Activated B cell treated with CpG ODN at 0.5 μM for 24 hours (primary cell): ENCODE measurements around the gene SEPHS1. TPM values are rescaled to one million over a fixed set of nuclear protein-coding genes. Genes with fewer than 3 reads are reported as not detected.

Experiments
- ATAC-seq: fragments of 200-7000 bp; cut with Tn5 transposase; one replicate; pipeline ENCODE4 v1.10.0; 2021; ENCODE audit warnings: low read depth, mild to moderate bottlenecking, moderate library complexity
- CTCF ChIA-PET: fragments of 350-600 bp; sonication (Branson Sonifier 250); formaldehyde crosslinking; loops from one replicate; lab custom pipeline; 2021; ENCODE audit warnings: antibody characterized with exemption; lab: Charles Lee
- POLR2A ChIA-PET: fragments of 350-600 bp; sonication (Branson Sonifier 250); formaldehyde crosslinking; loops from one replicate; lab custom pipeline; 2021; ENCODE audit warnings: antibody characterized with exemption; lab: Charles Lee
- DNase-seq: peaks from one replicate; pipeline ENCODE4 v3.0.0; 2022
- H3K27ac Mint-ChIP-seq: one replicate; pipeline ENCODE4 v1.8.0; 2020; ENCODE audit warnings: mixed read lengths
- H3K27me3 Mint-ChIP-seq: one replicate; pipeline ENCODE4 v1.8.0; 2021; ENCODE audit warnings: mixed read lengths
- H3K36me3 Mint-ChIP-seq: one replicate; pipeline ENCODE4 v1.8.0; 2021; ENCODE audit warnings: low read depth, mixed read lengths
- H3K4me1 Mint-ChIP-seq: one replicate; pipeline ENCODE4 v1.8.0; 2021; ENCODE audit warnings: mixed read lengths
- H3K4me3 Mint-ChIP-seq: one replicate; pipeline ENCODE4 v1.8.0; 2020; ENCODE audit warnings: mild to moderate bottlenecking, mixed read lengths
- H3K9me3 Mint-ChIP-seq: one replicate; pipeline ENCODE4 v1.8.0; 2020; ENCODE audit warnings: mixed read lengths
- CTCF ChIP-seq: fragments of 200-600 bp; IDR thresholded peaks from one replicate; pipeline ENCODE4 v1.8.0; 2022; ENCODE audit warnings: antibody characterized with exemption, mild to moderate bottlenecking
- intact Hi-C: fragments of 100-400 bp; cut with micrococcal nuclease; formaldehyde crosslinking; loops from one replicate; pipeline ENCODE4 v1.15.1; 2024
- total RNA-seq: library from RNA; stranded (reverse); gene quantifications from 2 replicates; pipeline ENCODE4 v1.2.3, GENCODE V29; 2022

SEPHS1 gene
- total RNA-seq, 1 donor from 2014 or later: 36.7 TPM

GRCh38 chr10:13311177-13311575 lies 36.9 kb downstream of the SEPHS1 start:
- Mint-ChIP-seq H3K27ac (no peak overlapping the region), H3K9me3 (no peaks in the 10 kb centered on the region), H3K4me3 (no peak overlapping the region), H3K27me3 (no peaks in the 10 kb centered on the region), H3K4me1 (no peaks in the 10 kb centered on the region), H3K36me3 (no peaks in the 10 kb centered on the region)
- no peak for TF ChIP-seq CTCF
- CTCF ChIA-PET: no interaction called here
- DNase-seq (no peak), ATAC-seq (no peak)
- POLR2A ChIA-PET: no interaction called here
- intact Hi-C loops: no loop called here

- CTCF ChIA-PET: no interaction called here
- Mint-ChIP-seq H3K27me3 (no peaks in the 10 kb centered on the region), H3K27ac (no peak overlapping the region), H3K4me3 (no peak overlapping the region), H3K36me3 (no peaks in the 10 kb centered on the region), H3K4me1 (no peaks in the 10 kb centered on the region), H3K9me3 (no peaks in the 10 kb centered on the region)
- POLR2A ChIA-PET: no interaction called here
- intact Hi-C loops: no loop called here
- ATAC-seq (no peak), DNase-seq (no peak)
- TF ChIP-seq CTCF: no peak
Measured at GRCh38 chr10:13310518-13311176, 37.4 kb downstream of the SEPHS1 start.

DNA sequence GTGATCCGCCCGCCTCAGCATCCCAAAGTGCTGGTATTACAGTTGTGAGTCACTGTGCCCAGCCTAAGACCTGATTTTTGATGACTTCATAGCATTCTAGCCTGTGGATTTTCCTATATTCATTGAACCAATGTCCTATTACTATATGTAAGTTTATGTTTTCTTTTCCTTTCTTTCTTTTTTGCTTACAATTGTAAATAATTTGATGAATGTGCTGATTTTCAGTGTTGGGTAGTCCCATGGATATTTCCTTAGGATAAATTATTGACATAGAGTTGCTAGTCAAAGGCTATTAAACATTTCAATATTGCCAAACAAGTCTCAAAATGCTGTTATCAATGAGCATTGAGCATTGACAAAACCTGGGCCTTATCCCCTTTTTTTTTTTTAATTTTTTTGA lies 38.3 kb downstream of the SEPHS1 start:
- Mint-ChIP-seq H3K4me1 (no peaks in the 10 kb centered on the region), H3K27me3 (no peaks in the 10 kb centered on the region), H3K4me3 (no peak overlapping the region), H3K36me3 (no peaks in the 10 kb centered on the region), H3K9me3 (no peaks in the 10 kb centered on the region), H3K27ac (no peak overlapping the region)
- DNase-seq (no peak), ATAC-seq (no peak)
- intact Hi-C loops: no loop called here
- ChIA-PET POLR2A (no interaction called here), CTCF (no interaction called here)
- no peak for TF ChIP-seq CTCF

DNA sequence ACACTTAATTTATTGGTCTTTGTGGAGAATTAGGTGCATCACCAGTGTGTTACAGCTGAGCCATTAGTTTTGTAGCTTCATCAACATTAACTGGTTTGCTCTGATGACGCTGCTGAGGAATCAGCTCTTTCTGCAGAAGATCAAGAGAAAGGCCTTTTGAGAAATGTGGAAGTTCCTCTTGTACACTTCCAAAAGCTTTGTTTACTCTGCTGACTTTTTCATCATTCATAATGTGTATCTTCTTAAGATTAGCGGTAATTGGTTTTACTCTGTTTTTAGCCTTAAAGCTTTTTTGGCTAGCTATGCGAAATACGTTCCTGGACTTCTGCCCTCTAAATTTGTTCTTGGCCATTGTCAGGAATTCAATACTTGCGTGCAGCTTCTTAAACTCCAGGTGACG lies 40.0 kb downstream of the SEPHS1 start:
- intact Hi-C loops: no loop called here
- H3K27ac Mint-ChIP-seq: no peak overlapping the region
- no peak overlapping the region for H3K4me3 Mint-ChIP-seq
- H3K27me3 Mint-ChIP-seq: no peaks in the 10 kb centered on the region
- ATAC-seq: no peak
- no peak for TF ChIP-seq CTCF
- DNase-seq: no peak
- ChIA-PET CTCF (no interaction called here), POLR2A (interaction anchor here (0.6 kb wide), 1 partner anchor 52 kb away, joined by 3 read pairs; no protein-coding TSS in a partner anchor)
- H3K9me3 Mint-ChIP-seq: no peaks in the 10 kb centered on the region
- H3K4me1 Mint-ChIP-seq: no peaks in the 10 kb centered on the region
- H3K36me3 Mint-ChIP-seq: no peaks in the 10 kb centered on the region

GRCh38 chr10:13306103-13306502 lies 42.0 kb downstream of the SEPHS1 start:
- H3K36me3 Mint-ChIP-seq: no peaks in the 10 kb centered on the region
- H3K4me1 Mint-ChIP-seq: peaks cover 16% of the 10 kb centered on the region
- H3K9me3 Mint-ChIP-seq: no peaks in the 10 kb centered on the region
- no peak for ATAC-seq
- CTCF ChIA-PET: no interaction called here
- no peak overlapping the region for H3K27ac Mint-ChIP-seq
- H3K27me3 Mint-ChIP-seq: no peaks in the 10 kb centered on the region
- intact Hi-C loops: no loop called here
- POLR2A ChIA-PET: no interaction called here
- no peak for DNase-seq
- H3K4me3 Mint-ChIP-seq: no peak overlapping the region
- no peak for TF ChIP-seq CTCF
